GM12892 (cell line): ENCODE measurements around the gene KRT34.

Source experiments
- POLR2A ChIP-seq: IDR thresholded peaks from 2 replicates; pipeline ENCODE4 v1.6.1; 2011; ENCODE audit warnings: low read depth, low read length, control low read depth
- POLR2AphosphoS5 ChIP-seq: IDR thresholded peaks from 2 replicates; pipeline ENCODE4 v1.6.1; 2011; ENCODE audit warnings: low read depth, low read length, control low read depth
- TAF1 ChIP-seq: IDR thresholded peaks from 2 replicates; pipeline ENCODE4 v1.6.1; 2011; ENCODE audit warnings: low read depth, mild to moderate bottlenecking, control low read depth, low read length, borderline replicate concordance

DNA sequence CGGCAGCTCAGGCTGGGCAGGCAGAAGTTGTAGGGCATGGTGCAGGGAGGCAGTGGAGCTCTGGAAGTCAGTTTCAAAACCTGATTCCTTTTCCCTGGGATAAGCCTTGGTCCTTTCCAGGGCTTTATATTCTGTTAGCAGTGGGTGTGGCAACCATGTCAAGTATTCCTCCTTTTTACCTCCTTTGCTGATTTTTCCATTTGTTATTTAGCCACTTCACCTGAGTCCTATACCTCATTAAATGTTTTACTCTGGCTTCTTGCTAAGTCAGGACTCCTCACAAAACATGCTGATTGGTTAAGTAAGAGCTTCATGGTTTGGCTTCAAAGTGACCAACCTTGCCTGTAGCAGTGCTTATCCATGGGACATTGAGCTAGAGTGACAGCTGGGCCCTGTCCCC, 12.4 kb downstream of the KRT34 start, which contains the start of gene KRT33B:
- TF ChIP-seq POLR2AphosphoS5 (no peak), TAF1 (no peak), POLR2A (no peak)
